ENCODE measurements around the gene ODF2.
"Not testable (repeated sequence)": the region's sequence is repeated elsewhere in the genome, so short reads cannot be mapped to it uniquely, and the experiment has no call there.

DNA sequence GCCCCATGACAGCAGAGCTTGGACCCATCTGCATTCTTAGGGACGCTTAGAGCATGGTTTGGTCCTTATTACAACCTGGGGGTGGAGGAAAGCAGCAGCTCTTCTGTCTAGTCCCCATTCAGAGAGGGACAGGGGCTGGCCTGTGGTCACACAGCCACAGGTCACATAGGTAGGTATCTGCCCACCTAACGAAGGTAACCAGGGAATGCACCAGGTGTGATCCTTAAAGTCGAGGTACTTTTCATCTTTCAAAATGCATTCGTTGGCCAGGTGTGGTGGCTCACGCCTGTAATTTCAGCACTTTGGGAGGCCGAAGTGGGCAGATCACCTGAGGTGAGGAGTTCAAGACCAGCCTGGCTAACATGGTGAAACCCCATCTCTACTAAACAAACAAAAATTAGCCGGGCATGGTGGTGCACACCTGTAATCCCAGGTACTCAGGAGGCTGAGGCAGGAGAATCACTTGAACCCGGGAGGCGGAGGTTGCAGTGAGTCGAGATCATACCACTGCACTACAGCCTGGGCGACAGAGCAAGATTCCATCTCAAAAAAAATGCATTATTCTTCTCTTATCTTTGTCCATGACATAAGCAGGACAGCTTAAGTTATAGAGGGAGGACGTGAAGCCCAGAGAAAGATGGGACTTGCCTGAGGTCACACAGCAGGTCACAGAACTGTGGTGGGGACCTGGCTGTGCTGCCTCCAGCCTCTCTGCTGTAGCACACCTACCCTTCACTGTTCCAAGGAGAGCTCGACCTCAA lies 33.6 kb upstream of the ODF2 start:
- TF ChIP-seq, protein P1, sequence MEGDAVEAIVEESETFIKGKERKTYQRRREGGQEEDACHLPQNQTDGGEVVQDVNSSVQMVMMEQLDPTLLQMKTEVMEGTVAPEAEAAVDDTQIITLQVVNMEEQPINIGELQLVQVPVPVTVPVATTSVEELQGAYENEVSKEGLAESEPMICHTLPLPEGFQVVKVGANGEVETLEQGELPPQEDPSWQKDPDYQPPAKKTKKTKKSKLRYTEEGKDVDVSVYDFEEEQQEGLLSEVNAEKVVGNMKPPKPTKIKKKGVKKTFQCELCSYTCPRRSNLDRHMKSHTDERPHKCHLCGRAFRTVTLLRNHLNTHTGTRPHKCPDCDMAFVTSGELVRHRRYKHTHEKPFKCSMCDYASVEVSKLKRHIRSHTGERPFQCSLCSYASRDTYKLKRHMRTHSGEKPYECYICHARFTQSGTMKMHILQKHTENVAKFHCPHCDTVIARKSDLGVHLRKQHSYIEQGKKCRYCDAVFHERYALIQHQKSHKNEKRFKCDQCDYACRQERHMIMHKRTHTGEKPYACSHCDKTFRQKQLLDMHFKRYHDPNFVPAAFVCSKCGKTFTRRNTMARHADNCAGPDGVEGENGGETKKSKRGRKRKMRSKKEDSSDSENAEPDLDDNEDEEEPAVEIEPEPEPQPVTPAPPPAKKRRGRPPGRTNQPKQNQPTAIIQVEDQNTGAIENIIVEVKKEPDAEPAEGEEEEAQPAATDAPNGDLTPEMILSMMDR (IDR thresholded peaks at IDR 0.05; ENCODE audit: low read depth, low read length), result not testable (repeated sequence)
- TF ChIP-seq EZH2phosphoT487 (IDR thresholded peaks at IDR 0.05; ENCODE audit: low read depth), result not testable (repeated sequence)

All from OCI-LY3 (cell line).